PFSK-1 (cell line): ENCODE data around the gene CPA4.

Experiments used
- FOXP2 ChIP-seq: optimal IDR thresholded peaks from 2 replicates; pipeline ENCODE3; 2011; ENCODE audit warnings: borderline replicate concordance, control low read depth, inconsistent platforms; ENCODE audit not compliant: insufficient read depth; ENCODE audit errors: extremely low read length, extremely low read depth
- POLR2AphosphoS5 ChIP-seq: IDR thresholded peaks from 2 replicates; pipeline ENCODE4 v1.6.1; 2012; ENCODE audit warnings: low read depth, mild to moderate bottlenecking, control low read depth, low read length, moderate library complexity
- REST ChIP-seq, 2 experiments: IDR thresholded peaks; 2 replicates each; pipeline versions ENCODE4 v1.6.1 to v1.8.0; 2011 to 2012; ENCODE audit warnings: low read depth in 2 of 2, low read length in 2 of 2, control low read depth in 1 of 2, inconsistent platforms in 1 of 2, mild to moderate bottlenecking in 1 of 2, moderate library complexity in 1 of 2; ENCODE audit not compliant: insufficient read depth in 1 of 2
- SIN3A ChIP-seq: IDR thresholded peaks from 2 replicates; pipeline ENCODE4 v1.6.1; 2012; ENCODE audit warnings: mild to moderate bottlenecking, low read length, moderate library complexity, borderline replicate concordance; ENCODE audit not compliant: insufficient read depth
- TAF1 ChIP-seq: IDR thresholded peaks from 2 replicates; pipeline ENCODE4 v1.6.1; 2012; ENCODE audit warnings: low read length, control low read depth, borderline replicate concordance; ENCODE audit not compliant: insufficient read depth

- no peak for TF ChIP-seq POLR2AphosphoS5
- no peak for TF ChIP-seq REST (IDR thresholded peaks at IDR 0.05; ENCODE audit: insufficient read depth in 1 of 2, low read depth in 2 of 2, low read length in 2 of 2)
- no peak for TF ChIP-seq FOXP2
- TF ChIP-seq TAF1: no peak
- TF ChIP-seq SIN3A: no peak
Observed at GRCh38 chr7:130362251-130362816, 69.4 kb downstream of the CPA4 start.
